ENCODE results near the gene CIC. TPM values are rescaled to one million over a fixed set of nuclear protein-coding genes. Genes with fewer than 3 reads are reported as not detected.

The CIC gene
- total and polyA plus RNA-seq, 2 of the 13 experiments (the other 11 are each of a cell fraction or from before 2014, with no cell fraction given): 5.9 to 8.0 TPM

DNA sequence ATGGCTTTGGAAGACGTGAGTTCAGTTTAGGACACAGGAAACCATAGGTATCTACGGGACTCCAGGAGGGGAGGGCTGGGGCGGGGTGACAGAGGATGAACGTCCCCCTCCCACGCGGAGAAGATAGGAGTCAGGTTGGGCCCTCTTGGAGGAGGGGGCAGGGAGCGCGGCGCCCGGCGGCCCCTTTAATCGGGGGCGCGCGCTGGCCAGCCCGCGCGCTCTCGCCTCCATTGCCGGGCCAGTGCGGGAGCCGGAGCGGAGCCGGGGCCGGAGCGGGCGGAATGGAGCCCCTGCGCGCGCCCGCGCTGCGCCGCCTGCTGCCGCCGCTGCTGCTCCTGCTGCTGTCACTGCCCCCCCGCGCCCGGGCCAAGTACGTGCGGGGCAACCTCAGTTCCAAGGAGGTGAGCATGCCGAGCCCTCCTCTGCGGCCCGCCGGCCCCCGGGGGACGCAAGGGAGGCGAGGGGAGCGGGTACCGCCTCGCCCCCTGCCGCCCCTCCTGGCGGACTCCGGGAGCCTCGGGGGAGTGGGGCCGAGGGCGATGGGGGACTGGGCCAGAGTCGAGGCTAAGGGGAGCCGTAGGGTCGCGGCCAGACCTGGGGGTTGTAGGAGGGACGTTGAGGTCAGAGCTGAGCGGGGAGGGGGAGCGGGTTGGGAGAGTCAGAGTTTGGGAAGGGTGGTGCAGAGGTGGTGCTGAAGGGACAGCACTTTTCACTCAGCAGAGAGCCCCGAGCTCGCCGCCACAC, 44.2 kb downstream of the CIC start, which contains the start of gene TMEM145 (continued):
- TF ChIP-seq, protein P1, sequence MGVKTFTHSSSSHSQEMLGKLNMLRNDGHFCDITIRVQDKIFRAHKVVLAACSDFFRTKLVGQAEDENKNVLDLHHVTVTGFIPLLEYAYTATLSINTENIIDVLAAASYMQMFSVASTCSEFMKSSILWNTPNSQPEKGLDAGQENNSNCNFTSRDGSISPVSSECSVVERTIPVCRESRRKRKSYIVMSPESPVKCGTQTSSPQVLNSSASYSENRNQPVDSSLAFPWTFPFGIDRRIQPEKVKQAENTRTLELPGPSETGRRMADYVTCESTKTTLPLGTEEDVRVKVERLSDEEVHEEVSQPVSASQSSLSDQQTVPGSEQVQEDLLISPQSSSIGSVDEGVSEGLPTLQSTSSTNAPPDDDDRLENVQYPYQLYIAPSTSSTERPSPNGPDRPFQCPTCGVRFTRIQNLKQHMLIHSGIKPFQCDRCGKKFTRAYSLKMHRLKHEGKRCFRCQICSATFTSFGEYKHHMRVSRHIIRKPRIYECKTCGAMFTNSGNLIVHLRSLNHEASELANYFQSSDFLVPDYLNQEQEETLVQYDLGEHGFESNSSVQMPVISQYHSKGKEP (CRISPR knock-in tag; IDR thresholded peaks at IDR 0.05): no peak
- TF ChIP-seq, protein P2, sequence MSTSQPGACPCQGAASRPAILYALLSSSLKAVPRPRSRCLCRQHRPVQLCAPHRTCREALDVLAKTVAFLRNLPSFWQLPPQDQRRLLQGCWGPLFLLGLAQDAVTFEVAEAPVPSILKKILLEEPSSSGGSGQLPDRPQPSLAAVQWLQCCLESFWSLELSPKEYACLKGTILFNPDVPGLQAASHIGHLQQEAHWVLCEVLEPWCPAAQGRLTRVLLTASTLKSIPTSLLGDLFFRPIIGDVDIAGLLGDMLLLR (CRISPR knock-in tag; IDR thresholded peaks at IDR 0.05): no peak
- TF ChIP-seq ZNF720 (CRISPR knock-in tag; IDR thresholded peaks at IDR 0.05): no peak
- TF ChIP-seq ZC3H13 (CRISPR knock-in tag; IDR thresholded peaks at IDR 0.05): no peak
- TF ChIP-seq ZNF709 (CRISPR knock-in tag; IDR thresholded peaks at IDR 0.05): 0 out of 2 replicates have a peak, but pooled peaks have one; percentile 52
- TF ChIP-seq, protein P3, sequence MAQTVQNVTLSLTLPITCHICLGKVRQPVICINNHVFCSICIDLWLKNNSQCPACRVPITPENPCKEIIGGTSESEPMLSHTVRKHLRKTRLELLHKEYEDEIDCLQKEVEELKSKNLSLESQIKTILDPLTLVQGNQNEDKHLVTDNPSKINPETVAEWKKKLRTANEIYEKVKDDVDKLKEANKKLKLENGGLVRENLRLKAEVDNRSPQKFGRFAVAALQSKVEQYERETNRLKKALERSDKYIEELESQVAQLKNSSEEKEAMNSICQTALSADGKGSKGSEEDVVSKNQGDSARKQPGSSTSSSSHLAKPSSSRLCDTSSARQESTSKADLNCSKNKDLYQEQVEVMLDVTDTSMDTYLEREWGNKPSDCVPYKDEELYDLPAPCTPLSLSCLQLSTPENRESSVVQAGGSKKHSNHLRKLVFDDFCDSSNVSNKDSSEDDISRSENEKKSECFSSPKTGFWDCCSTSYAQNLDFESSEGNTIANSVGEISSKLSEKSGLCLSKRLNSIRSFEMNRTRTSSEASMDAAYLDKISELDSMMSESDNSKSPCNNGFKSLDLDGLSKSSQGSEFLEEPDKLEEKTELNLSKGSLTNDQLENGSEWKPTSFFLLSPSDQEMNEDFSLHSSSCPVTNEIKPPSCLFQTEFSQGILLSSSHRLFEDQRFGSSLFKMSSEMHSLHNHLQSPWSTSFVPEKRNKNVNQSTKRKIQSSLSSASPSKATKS (CRISPR knock-in tag; IDR thresholded peaks at IDR 0.05): no peak
- TF ChIP-seq SMAD1 (CRISPR knock-in tag; IDR thresholded peaks at IDR 0.05; ENCODE audit: borderline replicate concordance, low read depth): no peak
- TF ChIP-seq, protein P4, sequence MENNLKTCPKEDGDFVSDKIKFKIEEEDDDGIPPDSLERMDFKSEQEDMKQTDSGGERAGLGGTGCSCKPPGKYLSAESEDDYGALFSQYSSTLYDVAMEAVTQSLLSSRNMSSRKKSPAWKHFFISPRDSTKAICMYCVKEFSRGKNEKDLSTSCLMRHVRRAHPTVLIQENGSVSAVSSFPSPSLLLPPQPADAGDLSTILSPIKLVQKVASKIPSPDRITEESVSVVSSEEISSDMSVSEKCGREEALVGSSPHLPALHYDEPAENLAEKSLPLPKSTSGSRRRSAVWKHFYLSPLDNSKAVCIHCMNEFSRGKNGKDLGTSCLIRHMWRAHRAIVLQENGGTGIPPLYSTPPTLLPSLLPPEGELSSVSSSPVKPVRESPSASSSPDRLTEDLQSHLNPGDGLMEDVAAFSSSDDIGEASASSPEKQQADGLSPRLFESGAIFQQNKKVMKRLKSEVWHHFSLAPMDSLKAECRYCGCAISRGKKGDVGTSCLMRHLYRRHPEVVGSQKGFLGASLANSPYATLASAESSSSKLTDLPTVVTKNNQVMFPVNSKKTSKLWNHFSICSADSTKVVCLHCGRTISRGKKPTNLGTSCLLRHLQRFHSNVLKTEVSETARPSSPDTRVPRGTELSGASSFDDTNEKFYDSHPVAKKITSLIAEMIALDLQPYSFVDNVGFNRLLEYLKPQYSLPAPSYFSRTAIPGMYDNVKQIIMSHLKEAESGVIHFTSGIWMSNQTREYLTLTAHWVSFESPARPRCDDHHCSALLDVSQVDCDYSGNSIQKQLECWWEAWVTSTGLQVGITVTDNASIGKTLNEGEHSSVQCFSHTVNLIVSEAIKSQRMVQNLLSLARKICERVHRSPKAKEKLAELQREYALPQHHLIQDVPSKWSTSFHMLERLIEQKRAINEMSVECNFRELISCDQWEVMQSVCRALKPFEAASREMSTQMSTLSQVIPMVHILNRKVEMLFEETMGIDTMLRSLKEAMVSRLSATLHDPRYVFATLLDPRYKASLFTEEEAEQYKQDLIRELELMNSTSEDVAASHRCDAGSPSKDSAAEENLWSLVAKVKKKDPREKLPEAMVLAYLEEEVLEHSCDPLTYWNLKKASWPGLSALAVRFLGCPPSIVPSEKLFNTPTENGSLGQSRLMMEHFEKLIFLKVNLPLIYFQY (CRISPR knock-in tag; IDR thresholded peaks at IDR 0.05; ENCODE audit: borderline replicate concordance): no peak
- no peak for TF ChIP-seq SRY (CRISPR knock-in tag; IDR thresholded peaks at IDR 0.05)
- no peak for TF ChIP-seq SP1 (IDR thresholded peaks at IDR 0.05)
- 0 out of 2 replicates have a peak, but pooled peaks have one; percentile 29 for TF ChIP-seq SP1 (CRISPR knock-in tag; IDR thresholded peaks at IDR 0.05)
- no peak for TF ChIP-seq CAMTA2 (CRISPR knock-in tag; IDR thresholded peaks at IDR 0.05; ENCODE audit: borderline replicate concordance)
- TF ChIP-seq, protein P5, sequence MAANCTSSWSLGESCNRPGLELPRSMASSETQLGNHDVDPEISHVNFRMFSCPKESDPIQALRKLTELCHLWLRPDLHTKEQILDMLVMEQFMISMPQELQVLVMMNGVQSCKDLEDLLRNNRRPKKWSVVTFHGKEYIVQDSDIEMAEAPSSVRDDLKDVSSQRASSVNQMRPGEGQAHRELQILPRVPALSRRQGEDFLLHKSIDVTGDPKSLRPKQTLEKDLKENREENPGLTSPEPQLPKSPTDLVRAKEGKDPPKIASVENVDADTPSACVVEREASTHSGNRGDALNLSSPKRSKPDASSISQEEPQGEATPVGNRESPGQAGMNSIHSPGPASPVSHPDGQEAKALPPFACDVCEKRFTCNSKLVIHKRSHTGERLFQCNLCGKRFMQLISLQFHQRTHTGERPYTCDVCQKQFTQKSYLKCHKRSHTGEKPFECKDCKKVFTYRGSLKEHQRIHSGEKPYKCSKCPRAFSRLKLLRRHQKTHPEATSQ (CRISPR knock-in tag; IDR thresholded peaks at IDR 0.05; ENCODE audit: borderline replicate concordance): 0 out of 2 replicates have a peak, but pooled peaks have one; percentile 33
- no peak for TF ChIP-seq MAF1 (CRISPR knock-in tag; IDR thresholded peaks at IDR 0.05; ENCODE audit: borderline replicate concordance)
- no peak for TF ChIP-seq ZNF552 (CRISPR knock-in tag; IDR thresholded peaks at IDR 0.05; ENCODE audit: borderline replicate concordance)
- no peak for TF ChIP-seq ZNF468 (CRISPR knock-in tag; IDR thresholded peaks at IDR 0.05)
- 0 out of 2 replicates have a peak, but pooled peaks have one; percentile 36 for TF ChIP-seq ZNF607 (CRISPR knock-in tag; IDR thresholded peaks at IDR 0.05; ENCODE audit: borderline replicate concordance)
